Karpas-422 (cell line): Measurements from ENCODE around the gene FEN1. TPM values are rescaled to one million over a fixed set of nuclear protein-coding genes. Genes with fewer than 3 reads are reported as not detected.

ENCODE experiments used
- DNase-seq: peaks from one replicate; pipeline ENCODE4 v3.0.0-alpha.2; 2015
- H2AFZ ChIP-seq: fragments of 200-600 bp; sonication (generic); 2 replicates; pipeline ENCODE4 v1.6.1; 2014; ENCODE audit warnings: antibody characterized with exemption, low read length, mixed read lengths
- H3K27ac ChIP-seq: fragments of 200-600 bp; sonication (generic); 2 replicates; pipeline ENCODE4 v1.5.1; 2014; ENCODE audit warnings: mild to moderate bottlenecking, low read length, moderate library complexity
- H3K27me3 ChIP-seq: fragments of 200-600 bp; sonication (generic); 2 replicates; pipeline ENCODE4 v1.6.1; 2014; ENCODE audit warnings: low read length, mixed read lengths
- H3K36me3 ChIP-seq: fragments of 200-600 bp; sonication (generic); 2 replicates; pipeline ENCODE4 v1.6.1; 2014; ENCODE audit warnings: low read length, mixed read lengths; ENCODE audit not compliant: insufficient read depth
- H3K4me1 ChIP-seq: fragments of 200-600 bp; sonication (generic); 2 replicates; pipeline ENCODE4 v1.6.1; 2014; ENCODE audit warnings: mild to moderate bottlenecking, low read length, mixed read lengths
- H3K4me2 ChIP-seq: fragments of 200-600 bp; sonication (generic); 2 replicates; pipeline ENCODE4 v1.6.1; 2014; ENCODE audit warnings: low read length, low read depth, mild to moderate bottlenecking; ENCODE audit not compliant: poor library complexity, severe bottlenecking
- H3K4me3 ChIP-seq: fragments of 200-600 bp; sonication (generic); 2 replicates; pipeline ENCODE4 v1.5.1; 2014; ENCODE audit warnings: mild to moderate bottlenecking, antibody characterized with exemption, low read length, mixed read lengths
- H3K79me2 ChIP-seq: fragments of 200-600 bp; sonication (generic); 2 replicates; pipeline ENCODE4 v1.6.1; 2014; ENCODE audit warnings: mild to moderate bottlenecking, low read length, mixed read lengths
- H3K9ac ChIP-seq: fragments of 200-600 bp; sonication (generic); 2 replicates; pipeline ENCODE4 v1.6.0; 2014; ENCODE audit warnings: low read length
- H3K9me2 ChIP-seq: fragments of 200-600 bp; sonication (generic), shearing (Covaris generic); replicated peaks from 2 replicates; pipeline ENCODE4 v1.6.0; 2014; ENCODE audit warnings: mild to moderate bottlenecking, low read length, moderate library complexity; ENCODE audit not compliant: insufficient read depth
- H3K9me3 ChIP-seq: fragments of 300-700, 200-600 bp; sonication (generic); 2 replicates; pipeline ENCODE4 v1.6.1; 2014; ENCODE audit warnings: low read length, mixed read lengths
- H4K20me1 ChIP-seq: fragments of 200-600 bp; sonication (generic); 2 replicates; pipeline ENCODE4 v1.6.1; 2014; ENCODE audit warnings: mild to moderate bottlenecking, antibody characterized with exemption, low read length, low read depth; ENCODE audit not compliant: insufficient read depth
- total RNA-seq: library from RNA; depleted of rRNA; stranded (reverse); fragments of >200 nt; shearing (Covaris generic); gene quantifications from 2 replicates; pipeline ENCODE4 v1.2.3, GENCODE V29; 2014; ENCODE audit warnings: low replicate concordance

The FEN1 gene
- total RNA-seq, 1 experiment from 2014 or later: 18.0 TPM

GRCh38 chr11:61793083-61793828 lies 545 bp downstream of the FEN1 start:
- DNase-seq: no peak
- Histone ChIP-seq H4K20me1 (peaks cover 7% of the 10 kb centered on the region; the same call in 1 of the 2 replicates), H3K27me3 (no peaks in the 10 kb centered on the region), H3K4me2 (peak overlapping the region; percentile 98), H3K79me2 (peaks cover 73% of the 10 kb centered on the region), H3K9ac (peak overlapping the region; percentile 94), H3K36me3 (peaks cover 28% of the 10 kb centered on the region), H3K4me3 (peak overlapping the region; percentile 90), H3K27ac (peak overlapping the region; percentile 80), H2AFZ (peak overlapping the region; percentile 91; the same call in 1 of the 2 replicates), H3K9me3 (no peaks in the 10 kb centered on the region), H3K9me2 (no peaks in the 10 kb centered on the region), H3K4me1 (peaks cover 27% of the 10 kb centered on the region)

- peaks cover 77% of the 10 kb centered on the region for H3K79me2 ChIP-seq
- peaks cover 33% of the 10 kb centered on the region for H3K36me3 ChIP-seq
- peaks cover 7% of the 10 kb centered on the region; the same call in 1 of the 2 replicates for H4K20me1 ChIP-seq
- no peaks in the 10 kb centered on the region for H3K9me3 ChIP-seq
- no peaks in the 10 kb centered on the region for H3K9me2 ChIP-seq
- peak overlapping the region; percentile 94 for H3K9ac ChIP-seq
- no peak for DNase-seq
- H3K27me3 ChIP-seq: no peaks in the 10 kb centered on the region
- no peak overlapping the region for H2AFZ ChIP-seq
- H3K4me2 ChIP-seq: peak overlapping the region; percentile 98
- H3K4me3 ChIP-seq: peak overlapping the region; percentile 90
- peaks cover 27% of the 10 kb centered on the region for H3K4me1 ChIP-seq
- H3K27ac ChIP-seq: peak overlapping the region; percentile 80
Observed at GRCh38 chr11:61793829-61794204, 1.1 kb downstream of the FEN1 start.

DNA sequence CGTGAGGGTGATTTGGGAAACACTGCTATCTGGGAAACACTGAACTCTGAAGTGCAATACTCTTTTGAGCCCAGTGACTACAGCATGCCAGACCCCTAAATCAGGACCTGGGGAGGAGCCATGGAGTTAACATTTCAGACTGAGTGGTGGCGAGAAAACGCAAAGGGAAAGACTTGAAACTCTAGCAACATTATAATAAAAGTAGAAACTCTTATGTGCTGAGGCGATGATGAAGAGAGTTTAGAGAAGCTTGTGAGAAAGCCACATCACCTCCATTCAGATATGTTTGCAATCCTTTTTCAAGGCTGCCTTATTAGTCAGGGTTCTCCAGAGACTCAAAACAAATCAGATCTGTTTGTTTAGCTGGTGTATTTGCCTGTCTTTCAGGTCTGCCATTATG lies 1.9 kb downstream of the FEN1 start:
- H3K9me3 ChIP-seq: no peaks in the 10 kb centered on the region
- no peaks in the 10 kb centered on the region for H3K9me2 ChIP-seq
- DNase-seq: no peak
- H3K9ac ChIP-seq: peak overlapping the region; percentile 25
- no peak overlapping the region for H3K4me3 ChIP-seq
- no peak overlapping the region for H2AFZ ChIP-seq
- no peaks in the 10 kb centered on the region for H3K27me3 ChIP-seq
- peaks cover 77% of the 10 kb centered on the region for H3K79me2 ChIP-seq
- peaks cover 7% of the 10 kb centered on the region; the same call in 1 of the 2 replicates for H4K20me1 ChIP-seq
- peaks cover 33% of the 10 kb centered on the region for H3K36me3 ChIP-seq
- peak overlapping the region; percentile 98 for H3K4me2 ChIP-seq
- H3K27ac ChIP-seq: no peak overlapping the region
- peaks cover 27% of the 10 kb centered on the region for H3K4me1 ChIP-seq

DNA sequence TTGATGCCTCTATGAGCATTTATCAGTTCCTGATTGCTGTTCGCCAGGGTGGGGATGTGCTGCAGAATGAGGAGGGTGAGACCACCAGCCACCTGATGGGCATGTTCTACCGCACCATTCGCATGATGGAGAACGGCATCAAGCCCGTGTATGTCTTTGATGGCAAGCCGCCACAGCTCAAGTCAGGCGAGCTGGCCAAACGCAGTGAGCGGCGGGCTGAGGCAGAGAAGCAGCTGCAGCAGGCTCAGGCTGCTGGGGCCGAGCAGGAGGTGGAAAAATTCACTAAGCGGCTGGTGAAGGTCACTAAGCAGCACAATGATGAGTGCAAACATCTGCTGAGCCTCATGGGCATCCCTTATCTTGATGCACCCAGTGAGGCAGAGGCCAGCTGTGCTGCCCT lies 2.7 kb downstream of the FEN1 start:
- H3K4me3 ChIP-seq: no peak overlapping the region
- no peaks in the 10 kb centered on the region for H3K9me2 ChIP-seq
- H3K27ac ChIP-seq: no peak overlapping the region
- H3K9ac ChIP-seq: no peak overlapping the region
- no peaks in the 10 kb centered on the region for H3K27me3 ChIP-seq
- no peak overlapping the region for H2AFZ ChIP-seq
- peaks cover 73% of the 10 kb centered on the region for H3K79me2 ChIP-seq
- H4K20me1 ChIP-seq: peaks cover 7% of the 10 kb centered on the region; the same call in 1 of the 2 replicates
- peaks cover 25% of the 10 kb centered on the region for H3K36me3 ChIP-seq
- no peak overlapping the region for H3K4me2 ChIP-seq
- no peaks in the 10 kb centered on the region for H3K9me3 ChIP-seq
- no peak for DNase-seq
- peaks cover 27% of the 10 kb centered on the region for H3K4me1 ChIP-seq

DNA sequence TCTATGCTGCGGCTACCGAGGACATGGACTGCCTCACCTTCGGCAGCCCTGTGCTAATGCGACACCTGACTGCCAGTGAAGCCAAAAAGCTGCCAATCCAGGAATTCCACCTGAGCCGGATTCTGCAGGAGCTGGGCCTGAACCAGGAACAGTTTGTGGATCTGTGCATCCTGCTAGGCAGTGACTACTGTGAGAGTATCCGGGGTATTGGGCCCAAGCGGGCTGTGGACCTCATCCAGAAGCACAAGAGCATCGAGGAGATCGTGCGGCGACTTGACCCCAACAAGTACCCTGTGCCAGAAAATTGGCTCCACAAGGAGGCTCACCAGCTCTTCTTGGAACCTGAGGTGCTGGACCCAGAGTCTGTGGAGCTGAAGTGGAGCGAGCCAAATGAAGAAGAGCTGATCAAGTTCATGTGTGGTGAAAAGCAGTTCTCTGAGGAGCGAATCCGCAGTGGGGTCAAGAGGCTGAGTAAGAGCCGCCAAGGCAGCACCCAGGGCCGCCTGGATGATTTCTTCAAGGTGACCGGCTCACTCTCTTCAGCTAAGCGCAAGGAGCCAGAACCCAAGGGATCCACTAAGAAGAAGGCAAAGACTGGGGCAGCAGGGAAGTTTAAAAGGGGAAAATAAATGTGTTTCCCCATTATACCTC lies 3.3 kb downstream of the FEN1 start:
- Histone ChIP-seq H3K4me2 (no peak overlapping the region), H3K9me2 (no peaks in the 10 kb centered on the region), H3K27me3 (no peaks in the 10 kb centered on the region), H3K4me3 (no peak overlapping the region), H2AFZ (no peak overlapping the region), H3K79me2 (peaks cover 68% of the 10 kb centered on the region), H3K9me3 (no peaks in the 10 kb centered on the region), H4K20me1 (peaks cover 7% of the 10 kb centered on the region; the same call in 1 of the 2 replicates), H3K36me3 (peaks cover 27% of the 10 kb centered on the region), H3K27ac (no peak overlapping the region), H3K9ac (no peak overlapping the region), H3K4me1 (peaks cover 27% of the 10 kb centered on the region)
- no peak for DNase-seq

DNA sequence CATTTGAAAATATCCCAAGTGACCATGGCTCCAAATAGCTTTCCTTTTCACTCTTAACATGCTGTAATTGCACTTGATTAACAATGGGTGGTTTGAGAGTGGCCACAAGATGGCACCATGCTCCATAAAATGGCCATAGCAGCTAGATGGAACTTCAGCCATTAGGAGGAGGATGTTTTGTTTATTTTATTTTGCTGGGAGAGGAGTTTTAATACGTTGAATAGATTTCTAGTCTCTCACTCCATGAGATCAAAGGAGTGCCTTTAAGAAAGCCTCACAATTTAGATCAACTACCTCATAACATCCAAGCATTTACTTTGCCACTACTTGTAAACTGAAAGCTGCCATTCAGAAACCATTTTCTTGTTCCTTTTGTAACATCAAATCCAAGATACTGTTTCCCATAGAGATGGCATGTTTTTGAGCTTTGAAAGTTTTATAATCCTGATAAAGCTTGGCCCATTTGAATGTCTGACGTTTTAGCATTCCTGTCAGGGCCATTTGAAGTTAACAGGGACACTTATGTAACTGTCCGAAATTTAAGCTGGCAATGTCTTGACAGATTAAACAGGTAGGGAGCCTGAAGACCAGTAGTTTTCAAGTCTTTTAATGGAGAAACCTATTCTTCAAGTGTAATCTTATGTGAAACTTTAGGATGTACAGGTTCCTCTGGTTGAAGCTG lies 4.7 kb downstream of the FEN1 start:
- H3K9ac ChIP-seq: no peak overlapping the region
- H3K4me2 ChIP-seq: no peak overlapping the region
- peak; percentile 88 for DNase-seq
- no peak overlapping the region for H3K27ac ChIP-seq
- H3K9me3 ChIP-seq: no peaks in the 10 kb centered on the region
- H3K27me3 ChIP-seq: no peaks in the 10 kb centered on the region
- H3K4me3 ChIP-seq: no peak overlapping the region
- peaks cover 7% of the 10 kb centered on the region; the same call in 1 of the 2 replicates for H4K20me1 ChIP-seq
- H3K4me1 ChIP-seq: peaks cover 23% of the 10 kb centered on the region
- H3K36me3 ChIP-seq: peaks cover 29% of the 10 kb centered on the region
- H3K9me2 ChIP-seq: no peaks in the 10 kb centered on the region
- peaks cover 54% of the 10 kb centered on the region for H3K79me2 ChIP-seq
- no peak overlapping the region for H2AFZ ChIP-seq

- Histone ChIP-seq H3K4me1 (peaks cover 11% of the 10 kb centered on the region), H3K9ac (no peak overlapping the region), H3K36me3 (peaks cover 25% of the 10 kb centered on the region), H2AFZ (no peak overlapping the region), H3K79me2 (peaks cover 33% of the 10 kb centered on the region), H4K20me1 (0 out of 2 replicates have a peak, but pooled peaks cover 7% of the 10 kb centered on the region), H3K4me3 (no peak overlapping the region), H3K9me3 (no peaks in the 10 kb centered on the region), H3K9me2 (no peaks in the 10 kb centered on the region), H3K27ac (no peak overlapping the region), H3K4me2 (no peak overlapping the region), H3K27me3 (no peaks in the 10 kb centered on the region)
- DNase-seq: no peak
Observed at GRCh38 chr11:61799665-61800284, 7.1 kb downstream of the FEN1 start.
